ENCODE results near the gene SYT6. TPM values are rescaled to one million over a fixed set of nuclear protein-coding genes. Genes with fewer than 3 reads are reported as not detected.

Gene SYT6
- total RNA-seq, 1 experiment from 2014 or later, result 77.2 TPM

- Histone ChIP-seq H3K4me1 (ENCODE audit: insufficient read depth, low read length) (peaks cover 10% of the 10 kb centered on the region; the same call in 1 of the 2 replicates), H3K9ac (ENCODE audit: extremely low read depth, insufficient read length, low read length) (no peak overlapping the region), H3K79me2 (ENCODE audit: insufficient read depth, low read length) (no peaks in the 10 kb centered on the region), H2BK15ac (ENCODE audit: low read depth, low read length) (no peak overlapping the region), H3K79me1 (ENCODE audit: insufficient read depth, low read depth, low read length, poor library complexity, severe bottlenecking) (no peaks in the 10 kb centered on the region), H4K5ac (ENCODE audit: insufficient read length, low read depth, low read length) (no peak overlapping the region), H3K4ac (ENCODE audit: low read depth, low read length) (no peak overlapping the region), H4K91ac (ENCODE audit: insufficient read length, low read depth, low read length) (no peak overlapping the region), H3K18ac (ENCODE audit: insufficient read length, low read depth, low read length) (no peak overlapping the region), H3K27me3 (ENCODE audit: insufficient read depth, low read length) (no peaks in the 10 kb centered on the region; the same call in 1 of the 2 replicates), H2BK20ac (ENCODE audit: low read depth, low read length, poor library complexity, severe bottlenecking) (no peak overlapping the region), H3K27ac (ENCODE audit: insufficient read length, low read depth, low read length) (no peak overlapping the region), H3K23me2 (ENCODE audit: insufficient read length, low read depth, low read length, poor library complexity, severe bottlenecking) (no peaks in the 10 kb centered on the region), H2AK5ac (ENCODE audit: insufficient read length, low read length) (no peak overlapping the region), H3K14ac (ENCODE audit: insufficient read depth, low read length) (no peak overlapping the region), H4K8ac (replicated peaks; ENCODE audit: insufficient read length, low read depth, low read length) (no peak overlapping the region), H3T11ph (ENCODE audit: low read length) (no peak overlapping the region), H3K9me3 (ENCODE audit: control insufficient read depth, low read depth, low read length) (no peaks in the 10 kb centered on the region), H2BK12ac (ENCODE audit: insufficient read length, low read depth, low read length) (no peak overlapping the region), H4K20me1 (ENCODE audit: control insufficient read depth, insufficient read depth, insufficient read length) (no peaks in the 10 kb centered on the region), H2BK5ac (ENCODE audit: insufficient read length, low read length) (no peak overlapping the region), H3K56ac (ENCODE audit: insufficient read length, low read depth, low read length) (no peak overlapping the region), H2BK120ac (ENCODE audit: low read depth, low read length, poor library complexity, severe bottlenecking) (no peak overlapping the region), H3K4me2 (ENCODE audit: insufficient read depth, insufficient read length, low read length) (no peak overlapping the region), H2AFZ (ENCODE audit: low read length) (no peak overlapping the region), H3K23ac (ENCODE audit: insufficient read length, low read depth, low read length) (no peak overlapping the region)
- H3K4me1 Mint-ChIP-seq, result peaks cover 53 to 72% of the 10 kb centered on the region in 2 experiments
- H3K27me3 Mint-ChIP-seq (ENCODE audit: low read depth), result no peaks in the 10 kb centered on the region; the same call in 1 of the 2 replicates
- H3K27ac Mint-ChIP-seq, result no peak overlapping the region
- H3K4me3 Mint-ChIP-seq, result no peak overlapping the region
- TF ChIP-seq, protein P1, sequence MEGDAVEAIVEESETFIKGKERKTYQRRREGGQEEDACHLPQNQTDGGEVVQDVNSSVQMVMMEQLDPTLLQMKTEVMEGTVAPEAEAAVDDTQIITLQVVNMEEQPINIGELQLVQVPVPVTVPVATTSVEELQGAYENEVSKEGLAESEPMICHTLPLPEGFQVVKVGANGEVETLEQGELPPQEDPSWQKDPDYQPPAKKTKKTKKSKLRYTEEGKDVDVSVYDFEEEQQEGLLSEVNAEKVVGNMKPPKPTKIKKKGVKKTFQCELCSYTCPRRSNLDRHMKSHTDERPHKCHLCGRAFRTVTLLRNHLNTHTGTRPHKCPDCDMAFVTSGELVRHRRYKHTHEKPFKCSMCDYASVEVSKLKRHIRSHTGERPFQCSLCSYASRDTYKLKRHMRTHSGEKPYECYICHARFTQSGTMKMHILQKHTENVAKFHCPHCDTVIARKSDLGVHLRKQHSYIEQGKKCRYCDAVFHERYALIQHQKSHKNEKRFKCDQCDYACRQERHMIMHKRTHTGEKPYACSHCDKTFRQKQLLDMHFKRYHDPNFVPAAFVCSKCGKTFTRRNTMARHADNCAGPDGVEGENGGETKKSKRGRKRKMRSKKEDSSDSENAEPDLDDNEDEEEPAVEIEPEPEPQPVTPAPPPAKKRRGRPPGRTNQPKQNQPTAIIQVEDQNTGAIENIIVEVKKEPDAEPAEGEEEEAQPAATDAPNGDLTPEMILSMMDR (conservative IDR thresholded peaks at IDR 0.05), result no peak
- peaks cover 34 to 74% (median 65%) of the 10 kb centered on the region in 3 experiments for H3K36me3 Mint-ChIP-seq (ENCODE audit: insufficient read depth in 1 of 3, low read depth in 3 of 3)
- no peak for DNase-seq
- WGBS (ENCODE audit: extremely low coverage, insufficient read length, low lambda C conversion rate), result no CpG with 5 or more reads among the region's 8 CpGs
- peaks cover 10 to 11% of the 10 kb centered on the region in 2 experiments for H3K9me3 Mint-ChIP-seq
Measured at GRCh38 chr1:114086601-114087368, 66.9 kb downstream of the SYT6 start.
